Endodermal cell (in vitro differentiated cells): ENCODE results near the gene CORIN. TPM values are rescaled to one million over a fixed set of nuclear protein-coding genes. Genes with fewer than 3 reads are reported as not detected.

Experiments used
- DNase-seq: peaks from one replicate; pipeline ENCODE4 v3.0.0-alpha.2; 2017
- H3K27ac ChIP-seq: 2 replicates; pipeline ENCODE4 v1.5.1; 2013; ENCODE audit warnings: mild to moderate bottlenecking, low read depth, low read length, moderate library complexity
- H3K27me3 ChIP-seq: 2 replicates; pipeline ENCODE4 v1.6.1; 2013; ENCODE audit warnings: mild to moderate bottlenecking, low read length, moderate library complexity; ENCODE audit not compliant: insufficient read depth, control insufficient read depth, poor library complexity, severe bottlenecking
- H3K36me3 ChIP-seq: 2 replicates; pipeline ENCODE4 v1.7.0; 2013; ENCODE audit warnings: mild to moderate bottlenecking, low read length, moderate library complexity; ENCODE audit not compliant: control insufficient read depth, insufficient read depth
- H3K4me1 ChIP-seq: one replicate; pipeline ENCODE4 v1.7.0; 2013; ENCODE audit warnings: low read length; ENCODE audit not compliant: control insufficient read depth, insufficient read depth
- H3K4me3 ChIP-seq: 2 replicates; pipeline ENCODE4 v1.5.1; 2013; ENCODE audit warnings: mild to moderate bottlenecking, low read length, moderate library complexity
- H3K9ac ChIP-seq: 2 replicates; pipeline ENCODE4 v1.6.1; 2013; ENCODE audit warnings: mild to moderate bottlenecking, low read length, moderate library complexity; ENCODE audit not compliant: poor library complexity, severe bottlenecking; ENCODE audit errors: extremely low read depth
- H3K9me3 ChIP-seq: 2 replicates; pipeline ENCODE4 v1.6.1; 2013; ENCODE audit warnings: mild to moderate bottlenecking, low read length, moderate library complexity; ENCODE audit not compliant: control insufficient read depth
- H3K27ac Mint-ChIP-seq: 2 replicates; pipeline ENCODE4 v1.8.0; 2020; ENCODE audit warnings: mixed read lengths
- H3K27me3 Mint-ChIP-seq: 2 replicates; pipeline ENCODE4 v1.8.0; 2021; ENCODE audit warnings: mild to moderate bottlenecking, mixed read lengths; ENCODE audit not compliant: insufficient read depth
- H3K36me3 Mint-ChIP-seq: 2 replicates; pipeline ENCODE4 v1.8.0; 2020; ENCODE audit warnings: low read depth, mixed read lengths
- H3K4me1 Mint-ChIP-seq: 2 replicates; pipeline ENCODE4 v1.8.0; 2020; ENCODE audit warnings: mixed read lengths
- H3K4me3 Mint-ChIP-seq: 2 replicates; pipeline ENCODE4 v1.8.0; 2020; ENCODE audit warnings: mild to moderate bottlenecking, moderate library complexity, mixed read lengths
- H3K9me3 Mint-ChIP-seq: 2 replicates; pipeline ENCODE4 v1.8.0; 2020; ENCODE audit warnings: mild to moderate bottlenecking, mixed read lengths
- CTCF ChIP-seq: fragments of 200-600 bp; sonication (generic); conservative IDR thresholded peaks from 2 replicates; pipeline ENCODE4 v1.5.0; 2021; ENCODE audit warnings: antibody characterized with exemption, mild to moderate bottlenecking
- WGBS, 2 experiments: methylation state at CpG; one replicate each; pipeline versions ENCODE4 v1.1.5 to v1.1.7; 2013; ENCODE audit warnings: missing lambda C conversion rate in 2 of 2, mixed read lengths in 1 of 2; ENCODE audit not compliant: insufficient coverage in 1 of 2, insufficient read length in 1 of 2; 5-methylcytosine and 5-hydroxymethylcytosine counted together
- total RNA-seq, 2 donors: library from RNA; stranded (reverse); fragmentation: NEBNext Ultra II Directional in 1 of 2; extraction: Animal tissue kit (Norgen Biotek cat#: 25700) in 1 of 2; gene quantifications; 2 replicates in 1 of 2; 3 replicates in 1 of 2; pipeline ENCODE4 v1.2.1, GENCODE V29; 2021

The CORIN gene
- total RNA-seq, 2 donors from 2014 or later: 0.53 TPM; not detected in 1

DNA sequence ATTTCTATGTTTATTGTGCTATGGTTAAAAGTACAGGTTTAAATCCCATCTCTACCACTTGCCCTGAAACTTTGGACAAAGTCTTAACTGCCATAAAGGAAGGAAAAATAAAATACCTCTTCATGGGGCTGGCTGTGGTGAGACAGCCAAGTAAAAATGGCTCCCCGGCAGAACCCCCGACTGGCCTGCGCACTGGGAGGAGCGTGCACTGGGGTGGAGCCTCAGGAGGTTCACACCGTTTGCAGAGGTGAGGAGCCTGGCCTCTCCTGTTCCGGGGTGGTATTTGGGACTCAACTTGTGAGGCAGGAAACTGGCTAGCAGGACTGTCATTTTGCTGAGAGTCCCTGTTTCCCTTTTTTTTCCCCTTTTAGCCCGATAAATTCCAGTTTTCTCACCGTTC lies 47.8 kb downstream of the CORIN start:
- no peaks in the 10 kb centered on the region for H3K27me3 ChIP-seq
- no peak overlapping the region for H3K27ac Mint-ChIP-seq
- H3K27ac ChIP-seq: no peak overlapping the region
- H3K36me3 Mint-ChIP-seq: no peaks in the 10 kb centered on the region
- DNase-seq: no peak
- H3K9me3 ChIP-seq: no peaks in the 10 kb centered on the region
- 93 to 94% methylated on average over 5 to 8 of the region's 8 CpGs for WGBS, 2 experiments
- no peaks in the 10 kb centered on the region for H3K36me3 ChIP-seq
- TF ChIP-seq CTCF: no peak
- H3K9me3 Mint-ChIP-seq: no peaks in the 10 kb centered on the region
- no peak overlapping the region for H3K4me3 Mint-ChIP-seq
- H3K9ac ChIP-seq: no peak overlapping the region
- no peaks in the 10 kb centered on the region for H3K4me1 ChIP-seq
- H3K27me3 Mint-ChIP-seq: no peaks in the 10 kb centered on the region
- H3K4me3 ChIP-seq: no peak overlapping the region
- H3K4me1 Mint-ChIP-seq: no peaks in the 10 kb centered on the region

- Histone ChIP-seq H3K9ac (no peak overlapping the region), H3K27ac (no peak overlapping the region), H3K4me1 (no peaks in the 10 kb centered on the region), H3K4me3 (no peak overlapping the region), H3K36me3 (no peaks in the 10 kb centered on the region), H3K9me3 (no peaks in the 10 kb centered on the region), H3K27me3 (no peaks in the 10 kb centered on the region)
- H3K36me3 Mint-ChIP-seq: no peaks in the 10 kb centered on the region
- TF ChIP-seq CTCF: no peak
- 98 to 100% methylated on average over 1 to 2 of the region's 2 CpGs for WGBS, 2 experiments
- H3K9me3 Mint-ChIP-seq: no peaks in the 10 kb centered on the region
- no peaks in the 10 kb centered on the region for H3K27me3 Mint-ChIP-seq
- H3K4me3 Mint-ChIP-seq: no peak overlapping the region
- DNase-seq: no peak
- no peaks in the 10 kb centered on the region for H3K4me1 Mint-ChIP-seq
- no peak overlapping the region for H3K27ac Mint-ChIP-seq
These were observed 49.7 kb downstream of the CORIN start for GRCh38 chr4:47788126-47788525.

GRCh38 chr4:47786958-47787370 lies 50.9 kb downstream of the CORIN start:
- no peaks in the 10 kb centered on the region for H3K9me3 Mint-ChIP-seq
- H3K27ac Mint-ChIP-seq: no peak overlapping the region
- no peak for DNase-seq
- H3K36me3 Mint-ChIP-seq: no peaks in the 10 kb centered on the region
- TF ChIP-seq CTCF: no peak
- Histone ChIP-seq H3K36me3 (no peaks in the 10 kb centered on the region), H3K4me1 (no peaks in the 10 kb centered on the region), H3K9me3 (no peaks in the 10 kb centered on the region), H3K27me3 (no peaks in the 10 kb centered on the region), H3K9ac (no peak overlapping the region), H3K27ac (no peak overlapping the region), H3K4me3 (no peak overlapping the region)
- no peaks in the 10 kb centered on the region for H3K4me1 Mint-ChIP-seq
- H3K4me3 Mint-ChIP-seq: no peak overlapping the region
- H3K27me3 Mint-ChIP-seq: no peaks in the 10 kb centered on the region
- 96 to 100% methylated on average over 2 to 4 of the region's 4 CpGs for WGBS, 2 experiments
